Testis (tissue), 2 donors: ENCODE measurements around the gene THOC3.
"Not testable (repeated sequence)": the region's sequence is repeated elsewhere in the genome, so short reads cannot be mapped to it uniquely, and the experiment has no call there.

Source experiments
- CTCF ChIP-seq, 3 experiments: fragments of 450-650 bp in 2 of 3; fragments of 200-600 bp in 1 of 3; sonication (generic) in 1 of 3; IDR thresholded peaks; one replicate each; pipeline ENCODE4 v1.5.1; 2016 to 2019; ENCODE audit warnings: antibody characterized with exemption in 3 of 3, mild to moderate bottlenecking in 2 of 3, moderate library complexity in 1 of 3
- POLR2A ChIP-seq: fragments of 450-650 bp; IDR thresholded peaks from one replicate; pipeline ENCODE4 v1.6.1; 2017; ENCODE audit warnings: antibody characterized with exemption, mild to moderate bottlenecking, moderate library complexity

GRCh38 chr5:175915066-175916037, 52.8 kb downstream of the THOC3 start:
- TF ChIP-seq CTCF (IDR thresholded peaks at IDR 0.05); POLR2A: not testable (repeated sequence)
